ENCODE results near the gene CEP70.

- TF ChIP-seq EZH2 (IDR thresholded peaks at IDR 0.05; ENCODE audit: borderline replicate concordance, low read length) = no peak
- TF ChIP-seq, protein P1, sequence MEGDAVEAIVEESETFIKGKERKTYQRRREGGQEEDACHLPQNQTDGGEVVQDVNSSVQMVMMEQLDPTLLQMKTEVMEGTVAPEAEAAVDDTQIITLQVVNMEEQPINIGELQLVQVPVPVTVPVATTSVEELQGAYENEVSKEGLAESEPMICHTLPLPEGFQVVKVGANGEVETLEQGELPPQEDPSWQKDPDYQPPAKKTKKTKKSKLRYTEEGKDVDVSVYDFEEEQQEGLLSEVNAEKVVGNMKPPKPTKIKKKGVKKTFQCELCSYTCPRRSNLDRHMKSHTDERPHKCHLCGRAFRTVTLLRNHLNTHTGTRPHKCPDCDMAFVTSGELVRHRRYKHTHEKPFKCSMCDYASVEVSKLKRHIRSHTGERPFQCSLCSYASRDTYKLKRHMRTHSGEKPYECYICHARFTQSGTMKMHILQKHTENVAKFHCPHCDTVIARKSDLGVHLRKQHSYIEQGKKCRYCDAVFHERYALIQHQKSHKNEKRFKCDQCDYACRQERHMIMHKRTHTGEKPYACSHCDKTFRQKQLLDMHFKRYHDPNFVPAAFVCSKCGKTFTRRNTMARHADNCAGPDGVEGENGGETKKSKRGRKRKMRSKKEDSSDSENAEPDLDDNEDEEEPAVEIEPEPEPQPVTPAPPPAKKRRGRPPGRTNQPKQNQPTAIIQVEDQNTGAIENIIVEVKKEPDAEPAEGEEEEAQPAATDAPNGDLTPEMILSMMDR (conservative IDR thresholded peaks at IDR 0.05 in 1 of 2, IDR thresholded peaks at IDR 0.05 in 1 of 2; ENCODE audit: extremely low read depth in 1 of 2, insufficient read depth in 1 of 2, low read depth in 1 of 2, low read length in 2 of 2) = no peak
These were observed 15.0 kb downstream of the CEP70 start for GRCh38 chr3:138578961-138579574.
